Skeletal muscle satellite cell (primary cell): ENCODE data around the gene RGS16. TPM values are rescaled to one million over a fixed set of nuclear protein-coding genes. Genes with fewer than 3 reads are reported as not detected.

ENCODE experiments used
- small RNA-seq: library from RNA; depleted of rRNA; stranded (forward); fragments of <200 nt; gene quantifications from one replicate; pipeline ENCODE3, GENCODE V24; 2012

Gene RGS16

Small RNAs within 50 kb of the gene (small RNA-seq; reads per million reads assigned to genes)
- not detected for gene RF00017
